ENCODE measurements around the gene IP6K3.

DNA sequence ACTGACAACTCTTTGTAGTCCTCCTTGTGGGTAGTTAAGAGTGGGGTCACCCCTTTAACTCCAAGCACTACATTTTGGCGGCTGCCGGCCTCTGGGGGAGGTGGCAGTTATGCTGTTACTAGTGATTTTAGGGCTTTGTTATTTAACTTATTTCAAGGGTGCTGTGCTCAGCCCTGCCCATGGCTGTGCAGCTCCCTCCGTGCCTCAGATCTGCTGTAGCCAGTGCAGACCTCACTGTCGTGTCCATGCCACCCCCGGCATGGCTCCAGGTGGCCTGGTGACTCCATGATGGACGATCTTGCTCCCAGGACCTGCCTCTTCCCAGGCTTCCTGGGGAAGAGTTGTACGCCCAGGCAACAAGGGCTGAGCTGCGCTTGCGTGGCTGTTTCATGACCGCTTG lies 50.6 kb downstream of the IP6K3 start:
- TF ChIP-seq POLR2AphosphoS5 (IDR thresholded peaks at IDR 0.05; ENCODE audit: borderline replicate concordance, low read depth, low read length) (no peak), FOXP2 (optimal IDR thresholded peaks at IDR 0.05; ENCODE audit: control extremely low read depth, extremely low read length, insufficient read depth) (no peak), EZH2 (IDR thresholded peaks at IDR 0.05) (no peak)
